GM23338 (cell line): Measurements from ENCODE around the gene AQP6. TPM values are rescaled to one million over a fixed set of nuclear protein-coding genes. Genes with fewer than 3 reads are reported as not detected.

ENCODE experiments used
- ATAC-seq: fragments of 200-7000 bp; cut with Tn5 transposase; 3 replicates; pipeline ENCODE4 v1.9.1; 2020
- DNase-seq: peaks from one replicate; pipeline ENCODE4 v3.0.0-alpha.2; 2015; ENCODE audit warnings: low spot score
- H2AFZ ChIP-seq: fragments of 200-600 bp; sonication (generic); 2 replicates; pipeline ENCODE4 v1.8.0; 2016; ENCODE audit warnings: antibody characterized with exemption, mild to moderate bottlenecking, moderate library complexity
- H3F3A ChIP-seq: fragments of 200-600 bp; sonication (generic); replicated peaks from 2 replicates; pipeline ENCODE4 v1.8.0; 2017; ENCODE audit warnings: antibody characterized with exemption, mixed run types, low read depth
- H3K27ac ChIP-seq: fragments of 200-600 bp; sonication (generic); 2 replicates; pipeline ENCODE4 v1.6.1; 2016; ENCODE audit warnings: low read depth
- H3K27me3 ChIP-seq: fragments of 200-600 bp; sonication (generic); 2 replicates; pipeline ENCODE4 v1.8.0; 2016; ENCODE audit warnings: mild to moderate bottlenecking, mixed run types, moderate library complexity; ENCODE audit not compliant: insufficient read depth
- H3K36me3 ChIP-seq: fragments of 200-600 bp; sonication (generic); 2 replicates; pipeline ENCODE4 v1.8.0; 2016; ENCODE audit warnings: mild to moderate bottlenecking; ENCODE audit not compliant: insufficient read depth
- H3K4me1 ChIP-seq: fragments of 200-600 bp; sonication (generic); 2 replicates; pipeline ENCODE4 v1.8.0; 2016; ENCODE audit warnings: mild to moderate bottlenecking, moderate library complexity; ENCODE audit not compliant: insufficient read depth
- H3K4me2 ChIP-seq: fragments of 200-600 bp; sonication (generic); 2 replicates; pipeline ENCODE4 v1.7.1; 2017; ENCODE audit warnings: mixed run types
- H3K4me3 ChIP-seq: fragments of 200-600 bp; sonication (generic); 2 replicates; pipeline ENCODE4 v1.6.1; 2016; ENCODE audit warnings: mixed run types
- H3K79me2 ChIP-seq: fragments of 200-600 bp; sonication (generic); replicated peaks from 2 replicates; pipeline ENCODE4 v1.8.0; 2017; ENCODE audit warnings: mild to moderate bottlenecking; ENCODE audit not compliant: insufficient read depth
- H3K9me2 ChIP-seq: fragments of 200-600 bp; sonication (generic); 2 replicates; pipeline ENCODE4 v1.8.0; 2017; ENCODE audit not compliant: insufficient read depth
- H4K20me1 ChIP-seq: fragments of 200-600 bp; sonication (generic); replicated peaks from 2 replicates; pipeline ENCODE4 v1.8.0; 2017; ENCODE audit warnings: mild to moderate bottlenecking; ENCODE audit not compliant: insufficient read depth
- H3K27ac Mint-ChIP-seq: 2 replicates; pipeline ENCODE4 v1.8.0; 2020; ENCODE audit warnings: inconsistent platforms, mild to moderate bottlenecking, moderate library complexity, mixed read lengths
- H3K27me3 Mint-ChIP-seq: 3 replicates; pipeline ENCODE4 v1.8.0; 2022; ENCODE audit warnings: low read depth, mild to moderate bottlenecking, moderate library complexity, mixed read lengths, inconsistent platforms; ENCODE audit not compliant: insufficient read depth, poor library complexity
- H3K36me3 Mint-ChIP-seq: 3 replicates; pipeline ENCODE4 v1.8.0; 2021; ENCODE audit warnings: low read depth, mild to moderate bottlenecking, inconsistent platforms, moderate library complexity, mixed read lengths
- H3K4me1 Mint-ChIP-seq: 3 replicates; pipeline ENCODE4 v1.8.0; 2020; ENCODE audit warnings: mild to moderate bottlenecking, inconsistent platforms, mixed read lengths
- H3K4me3 Mint-ChIP-seq: 3 replicates; pipeline ENCODE4 v1.8.0; 2021; ENCODE audit warnings: moderate library complexity, mild to moderate bottlenecking, inconsistent platforms, mixed read lengths
- H3K9me3 Mint-ChIP-seq: 3 replicates; pipeline ENCODE4 v1.8.0; 2020; ENCODE audit warnings: moderate library complexity, mild to moderate bottlenecking, inconsistent platforms, mixed read lengths
- EZH2 ChIP-seq: fragments of 200-600 bp; sonication (generic); IDR thresholded peaks from one replicate; pipeline ENCODE4 v1.8.0; 2017; ENCODE audit warnings: antibody characterized with exemption, mild to moderate bottlenecking, low read depth; ENCODE audit not compliant: unreplicated experiment
- EZH2phosphoT487 ChIP-seq: fragments of 200-600 bp; sonication (generic); IDR thresholded peaks from one replicate; pipeline ENCODE4 v1.8.1; 2018; ENCODE audit warnings: antibody characterized with exemption; ENCODE audit not compliant: unreplicated experiment
- JUNB ChIP-seq: IDR thresholded peaks from one replicate; pipeline ENCODE4 v1.6.1; 2016; ENCODE audit warnings: antibody characterized with exemption; ENCODE audit not compliant: unreplicated experiment
- STAT1 ChIP-seq: IDR thresholded peaks from one replicate; pipeline ENCODE4 v1.6.1; 2016; ENCODE audit warnings: antibody characterized with exemption; ENCODE audit not compliant: unreplicated experiment
- polyA plus RNA-seq: library from polyadenylated mRNA; unstranded; fragments of >200 nt; fragmentation: Nextera tagmentation; extraction: Ambion mirVana; gene quantifications from 2 replicates; pipeline ENCODE4 v1.2.1, GENCODE V29; 2016
- total RNA-seq: library from RNA; depleted of rRNA; stranded (reverse); fragments of >200 nt; shearing (Covaris generic); gene quantifications from 2 replicates; pipeline ENCODE4 v1.2.3, GENCODE V29; 2014
- TF ChIP-seq, protein P1 (sequence below), 2 experiments: fragments of 200-600 bp in 1 of 2; sonication (generic) in 1 of 2; conservative IDR thresholded peaks; 2 replicates each; pipeline versions ENCODE4 v1.5.1 to v1.6.1; 2016 to 2017; ENCODE audit warnings: antibody characterized with exemption in 2 of 2, low read depth in 2 of 2, mild to moderate bottlenecking in 2 of 2, moderate library complexity in 1 of 2

The AQP6 gene
- total and polyA plus RNA-seq, 2 experiments from 2014 or later, result 0.08 TPM; not detected in 1

DNA sequence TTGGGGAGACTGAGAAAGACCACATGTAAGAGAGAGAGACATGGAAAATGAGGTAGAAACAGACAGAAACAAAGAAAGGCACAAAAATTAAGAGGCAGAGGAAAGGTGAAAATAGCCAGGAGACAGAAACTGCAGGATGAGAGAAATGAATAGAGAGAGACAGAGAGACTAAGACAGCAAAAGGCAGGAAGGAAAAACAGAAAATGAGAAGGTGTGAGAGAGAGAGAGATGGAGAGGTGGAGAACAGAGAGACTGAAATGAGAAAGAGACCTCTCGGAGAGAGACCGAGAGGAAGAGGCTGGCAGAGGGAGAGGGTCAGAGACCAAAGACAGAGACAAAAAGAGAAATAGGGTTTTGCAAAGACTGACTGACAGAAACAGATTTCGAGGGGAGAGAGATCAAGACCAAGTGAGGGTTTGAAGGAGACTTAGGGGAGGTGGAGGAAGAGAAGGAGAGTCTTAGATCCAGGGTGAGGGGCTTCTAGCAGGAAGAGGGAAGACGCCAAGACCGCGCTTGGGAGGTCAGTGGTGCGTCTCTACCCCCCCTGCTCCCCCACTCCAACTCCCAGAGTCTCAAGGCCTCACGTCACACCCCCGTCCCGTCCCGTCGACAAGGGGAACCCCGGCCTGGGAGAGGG, 12.2 kb upstream of the AQP6 start:
- H3K4me3 Mint-ChIP-seq, result peak overlapping the region; percentile 67
- peaks cover 6% of the 10 kb centered on the region; the same call in 2 of the 3 replicates for H3K9me3 Mint-ChIP-seq
- peak overlapping the region; percentile 95 for H2AFZ ChIP-seq
- H3K27me3 ChIP-seq, result peaks cover 71% of the 10 kb centered on the region
- no peaks in the 10 kb centered on the region for H4K20me1 ChIP-seq
- no peaks in the 10 kb centered on the region for H3F3A ChIP-seq
- H3K4me2 ChIP-seq, result peak overlapping the region; percentile 89
- DNase-seq (no peak), ATAC-seq (no peak; the same call in 2 of the 3 replicates)
- peaks cover 23% of the 10 kb centered on the region for H3K4me1 Mint-ChIP-seq
- peaks cover 5% of the 10 kb centered on the region; the same call in 1 of the 3 replicates for H3K36me3 Mint-ChIP-seq
- no peak overlapping the region for H3K27ac ChIP-seq
- H3K4me3 ChIP-seq, result peak overlapping the region; percentile 64
- peaks cover 27% of the 10 kb centered on the region for H3K4me1 ChIP-seq
- H3K79me2 ChIP-seq, result no peaks in the 10 kb centered on the region
- TF ChIP-seq EZH2 (peak; percentile 55), JUNB (no peak), STAT1 (no peak)
- H3K27me3 Mint-ChIP-seq, result peaks cover 43% of the 10 kb centered on the region
- H3K36me3 ChIP-seq, result no peaks in the 10 kb centered on the region; the same call in 1 of the 2 replicates
- no peaks in the 10 kb centered on the region for H3K9me2 ChIP-seq
- H3K27ac Mint-ChIP-seq, result no peak overlapping the region

DNA sequence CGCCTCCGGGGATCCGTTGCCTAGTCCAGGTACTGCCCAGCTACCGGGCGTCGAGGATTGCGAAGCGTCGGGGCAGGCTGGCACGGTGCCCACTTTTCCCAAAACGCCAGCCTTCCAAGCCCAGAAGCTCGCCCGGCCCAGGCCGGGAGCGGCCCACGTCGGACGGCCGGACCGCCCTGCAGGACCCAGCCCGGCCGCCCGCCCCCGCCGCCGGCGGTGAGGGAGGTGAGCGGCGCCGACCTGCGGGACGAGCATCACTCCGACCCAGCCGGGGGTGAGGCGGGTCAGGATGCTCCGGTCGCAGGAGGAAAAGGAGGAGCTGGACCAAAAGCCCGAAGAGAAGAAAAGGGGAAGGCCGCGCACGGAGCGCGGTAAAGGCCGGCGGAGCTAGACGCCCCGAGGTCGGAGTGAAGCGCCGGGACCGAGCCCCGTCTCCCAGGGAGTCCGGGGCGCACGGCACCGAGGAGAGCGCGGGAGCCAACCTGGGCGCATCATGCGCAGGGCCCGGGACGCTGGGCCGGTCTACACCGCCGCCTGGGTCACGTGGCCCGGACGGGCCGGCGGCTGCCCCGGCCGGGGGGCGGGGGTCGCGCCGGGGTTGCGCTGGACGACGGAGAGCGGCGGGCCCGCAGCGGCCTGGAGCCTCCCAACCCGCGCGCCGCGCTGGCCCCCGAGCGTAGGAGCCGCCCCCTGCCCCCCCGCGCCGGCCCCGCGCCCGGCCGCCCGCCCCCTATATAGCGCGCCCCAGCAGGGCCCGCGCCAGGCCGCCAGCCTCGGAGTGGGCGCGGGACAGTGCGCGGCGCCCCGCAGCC, 11.4 kb upstream of the AQP6 start, which contains the start of gene AQP5:
Gene AQP5, plus strand, starts transcription at position 762 of the 812 bp plus-strand sequence. CDS start 146 bp downstream, outside the sequence.
- H3K27ac ChIP-seq, result no peak within 1 kb of the TSS
- Mint-ChIP-seq H3K27ac (no peak within 1 kb of the TSS), H3K27me3 (peaks cover 42% of the 10 kb centered on the region), H3K36me3 (peaks cover 5% of the 10 kb centered on the region; the same call in 1 of the 3 replicates), H3K4me1 (peaks cover 24% of the 10 kb centered on the region), H3K4me3 (peak within 1 kb of the TSS; percentile 67), H3K9me3 (peaks cover 6% of the 10 kb centered on the region; the same call in 2 of the 3 replicates)
- peak within 1 kb of the TSS; percentile 89 for H3K4me2 ChIP-seq
- peak within 1 kb of the TSS; percentile 95 for H2AFZ ChIP-seq
- H3F3A ChIP-seq, result no peaks in the 10 kb centered on the region
- no peaks in the 10 kb centered on the region for H3K79me2 ChIP-seq
- H3K4me1 ChIP-seq, result peaks cover 21% of the 10 kb centered on the region
- ATAC-seq (peak; percentile 59), DNase-seq (peak; percentile 64)
- H3K27me3 ChIP-seq, result peaks cover 66% of the 10 kb centered on the region
- H3K9me2 ChIP-seq, result no peaks in the 10 kb centered on the region
- no peaks in the 10 kb centered on the region for H4K20me1 ChIP-seq
- no peaks in the 10 kb centered on the region; the same call in 1 of the 2 replicates for H3K36me3 ChIP-seq
- TF ChIP-seq EZH2 (peak; percentile 59), EZH2phosphoT487 (no peak)
- H3K4me3 ChIP-seq, result peak within 1 kb of the TSS; percentile 64

DNA sequence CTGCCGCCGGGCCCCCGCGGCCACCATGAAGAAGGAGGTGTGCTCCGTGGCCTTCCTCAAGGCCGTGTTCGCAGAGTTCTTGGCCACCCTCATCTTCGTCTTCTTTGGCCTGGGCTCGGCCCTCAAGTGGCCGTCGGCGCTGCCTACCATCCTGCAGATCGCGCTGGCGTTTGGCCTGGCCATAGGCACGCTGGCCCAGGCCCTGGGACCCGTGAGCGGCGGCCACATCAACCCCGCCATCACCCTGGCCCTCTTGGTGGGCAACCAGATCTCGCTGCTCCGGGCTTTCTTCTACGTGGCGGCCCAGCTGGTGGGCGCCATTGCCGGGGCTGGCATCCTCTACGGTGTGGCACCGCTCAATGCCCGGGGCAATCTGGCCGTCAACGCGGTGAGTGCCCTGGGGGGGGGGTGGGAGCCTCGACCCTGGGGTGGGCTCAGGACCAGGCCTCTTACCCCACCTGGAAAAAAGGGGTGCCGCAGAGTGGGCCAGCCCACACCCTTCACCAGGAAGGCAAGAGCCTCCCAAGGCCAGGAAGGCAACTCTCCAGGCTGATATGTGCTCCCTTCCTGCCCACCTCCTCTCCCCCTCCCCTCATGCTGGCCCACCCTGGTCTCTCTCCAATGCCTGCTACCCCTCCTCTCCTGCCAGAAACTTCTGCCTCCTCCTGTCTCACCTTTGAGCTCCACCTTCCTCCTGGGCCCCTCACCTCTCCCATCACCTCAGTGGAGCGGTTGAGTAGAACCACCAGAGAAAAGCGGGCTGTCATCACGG, 10.6 kb upstream of the AQP6 start:
- Histone ChIP-seq H3K9me2 (no peaks in the 10 kb centered on the region), H3K4me3 (peak overlapping the region; percentile 45; the same call in 1 of the 2 replicates), H3K4me1 (peaks cover 18% of the 10 kb centered on the region), H2AFZ (no peak overlapping the region), H3F3A (no peaks in the 10 kb centered on the region), H3K4me2 (peak overlapping the region; percentile 65), H3K27me3 (peaks cover 61% of the 10 kb centered on the region), H4K20me1 (no peaks in the 10 kb centered on the region), H3K27ac (no peak overlapping the region), H3K36me3 (no peaks in the 10 kb centered on the region; the same call in 1 of the 2 replicates), H3K79me2 (no peaks in the 10 kb centered on the region)
- Mint-ChIP-seq H3K4me3 (peak overlapping the region; percentile 53), H3K4me1 (peaks cover 29% of the 10 kb centered on the region), H3K27me3 (peaks cover 44% of the 10 kb centered on the region), H3K9me3 (peaks cover 6% of the 10 kb centered on the region; the same call in 2 of the 3 replicates), H3K36me3 (peaks cover 5% of the 10 kb centered on the region; the same call in 1 of the 3 replicates), H3K27ac (no peak overlapping the region)
- TF ChIP-seq EZH2, result no peak
- TF ChIP-seq, protein P1, sequence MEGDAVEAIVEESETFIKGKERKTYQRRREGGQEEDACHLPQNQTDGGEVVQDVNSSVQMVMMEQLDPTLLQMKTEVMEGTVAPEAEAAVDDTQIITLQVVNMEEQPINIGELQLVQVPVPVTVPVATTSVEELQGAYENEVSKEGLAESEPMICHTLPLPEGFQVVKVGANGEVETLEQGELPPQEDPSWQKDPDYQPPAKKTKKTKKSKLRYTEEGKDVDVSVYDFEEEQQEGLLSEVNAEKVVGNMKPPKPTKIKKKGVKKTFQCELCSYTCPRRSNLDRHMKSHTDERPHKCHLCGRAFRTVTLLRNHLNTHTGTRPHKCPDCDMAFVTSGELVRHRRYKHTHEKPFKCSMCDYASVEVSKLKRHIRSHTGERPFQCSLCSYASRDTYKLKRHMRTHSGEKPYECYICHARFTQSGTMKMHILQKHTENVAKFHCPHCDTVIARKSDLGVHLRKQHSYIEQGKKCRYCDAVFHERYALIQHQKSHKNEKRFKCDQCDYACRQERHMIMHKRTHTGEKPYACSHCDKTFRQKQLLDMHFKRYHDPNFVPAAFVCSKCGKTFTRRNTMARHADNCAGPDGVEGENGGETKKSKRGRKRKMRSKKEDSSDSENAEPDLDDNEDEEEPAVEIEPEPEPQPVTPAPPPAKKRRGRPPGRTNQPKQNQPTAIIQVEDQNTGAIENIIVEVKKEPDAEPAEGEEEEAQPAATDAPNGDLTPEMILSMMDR (conservative IDR thresholded peaks at IDR 0.05; ENCODE audit: low read depth in 2 of 2), result peak in 1 of 2 experiments; percentile 15; a peak in 1 of 4 replicates
- ATAC-seq (peak; percentile 14), DNase-seq (peak; percentile 66)
